ENCODE data around the gene MAFF.
"Not testable (repeated sequence)": the region's sequence is repeated elsewhere in the genome, so short reads cannot be mapped to it uniquely, and the experiment has no call there.

The MAFF gene

DNA sequence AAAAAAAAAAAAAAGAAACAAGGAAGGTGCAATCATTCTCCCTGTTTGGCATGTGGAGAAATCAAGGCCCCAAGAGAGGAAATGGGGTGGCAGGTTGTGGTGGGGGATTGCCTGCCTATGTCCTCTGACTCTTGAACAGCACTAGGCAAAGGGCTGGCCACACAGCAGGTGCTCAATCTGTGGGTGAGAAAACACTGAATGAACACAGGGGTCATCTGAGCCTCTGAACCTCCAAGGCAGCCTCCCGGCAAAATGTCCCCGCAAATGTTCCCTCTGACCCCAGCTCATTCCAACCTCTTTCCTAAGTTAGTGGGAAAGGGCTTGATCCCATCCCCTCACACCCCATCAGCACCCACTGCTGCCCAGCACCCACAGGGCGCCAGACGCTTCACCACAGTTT, 24.8 kb upstream of the MAFF start:
- H3K4me3 ChIP-seq (ENCODE audit: low read depth, low read length), result no peak overlapping the region

DNA sequence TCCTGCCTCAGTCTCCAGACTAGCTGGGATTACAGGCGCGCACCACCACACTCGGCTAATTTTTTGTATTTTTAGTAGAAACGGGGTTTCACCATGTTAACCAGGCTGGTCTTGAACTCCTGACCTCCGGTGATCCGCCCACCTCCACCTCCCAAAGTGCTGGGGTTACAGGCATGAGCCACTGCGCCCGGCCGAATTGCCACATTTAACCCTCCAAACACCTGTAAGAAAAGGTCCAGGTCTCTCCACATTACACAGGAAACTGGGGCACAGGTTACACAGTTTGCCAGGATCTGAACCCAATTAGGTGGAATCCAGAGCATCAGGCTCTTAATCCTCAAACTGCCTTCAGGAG, 24.2 kb upstream of the MAFF start:
- not testable (repeated sequence) for H3K4me3 ChIP-seq (ENCODE audit: low read depth, low read length)

GRCh38 chr22:38177926-38178604, 23.7 kb upstream of the MAFF start:
- no peak overlapping the region for H3K4me3 ChIP-seq (ENCODE audit: low read depth, low read length)

DNA sequence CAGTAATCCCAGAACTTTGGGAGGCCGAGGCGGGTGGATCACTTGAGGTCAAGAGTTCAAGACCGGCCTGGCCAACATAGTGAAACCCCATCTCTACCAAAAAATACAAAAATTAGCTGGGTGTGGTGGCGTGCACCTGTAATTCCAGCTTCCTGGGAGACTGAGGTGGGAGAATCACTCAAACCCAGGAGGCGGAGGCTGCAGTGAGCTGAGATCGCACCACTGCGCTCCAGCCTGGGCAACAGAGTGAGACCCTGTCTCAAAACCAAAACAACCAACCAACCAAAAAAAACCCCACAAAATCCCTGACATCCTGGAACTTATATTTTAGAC, 23.2 kb upstream of the MAFF start:
- not testable (repeated sequence) for H3K4me3 ChIP-seq (ENCODE audit: low read depth, low read length)

DNA sequence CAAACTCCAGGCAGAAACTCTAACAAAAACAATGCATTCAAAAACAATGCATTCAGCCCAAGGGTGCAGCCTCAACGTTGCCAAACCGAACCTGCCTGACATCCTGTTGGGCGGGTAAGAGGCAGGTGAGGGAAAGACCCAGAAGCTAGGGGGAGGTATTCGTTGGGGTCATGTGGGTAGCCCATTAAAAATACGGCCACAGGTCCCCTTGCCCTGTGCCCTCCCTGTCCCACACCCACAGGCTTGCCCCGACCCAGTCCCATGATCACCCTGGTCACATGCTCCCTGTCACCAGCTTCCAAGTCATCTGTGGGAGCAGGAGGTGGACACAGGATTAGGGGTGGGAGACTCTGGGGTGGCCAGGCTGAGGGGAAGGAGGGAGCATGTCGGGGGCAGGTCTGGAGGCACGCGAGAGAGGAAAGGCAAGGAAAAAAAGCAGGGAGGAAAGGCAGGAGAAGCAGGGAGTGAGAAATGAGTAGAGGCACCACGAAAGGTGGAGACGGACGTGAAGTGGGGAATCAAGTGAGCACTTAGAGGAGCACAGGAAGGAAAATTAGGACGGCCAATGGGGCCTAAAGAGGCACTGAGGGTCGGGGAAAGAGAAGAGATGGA, 20.8 kb upstream of the MAFF start:
- peak overlapping the region; percentile 43 for H3K4me3 ChIP-seq (ENCODE audit: low read depth, low read length)

- H3K4me3 ChIP-seq (ENCODE audit: low read depth, low read length), result peak within 1 kb of the TSS; percentile 43
Observed at GRCh38 chr22:38181453-38182200, 20.2 kb upstream of the MAFF start, which contains the start of gene PLA2G6. PLA2G6 (minus strand) TSS chr22:38181830; CDS start chr22:38169426, 12,404 bp downstream.

DNA sequence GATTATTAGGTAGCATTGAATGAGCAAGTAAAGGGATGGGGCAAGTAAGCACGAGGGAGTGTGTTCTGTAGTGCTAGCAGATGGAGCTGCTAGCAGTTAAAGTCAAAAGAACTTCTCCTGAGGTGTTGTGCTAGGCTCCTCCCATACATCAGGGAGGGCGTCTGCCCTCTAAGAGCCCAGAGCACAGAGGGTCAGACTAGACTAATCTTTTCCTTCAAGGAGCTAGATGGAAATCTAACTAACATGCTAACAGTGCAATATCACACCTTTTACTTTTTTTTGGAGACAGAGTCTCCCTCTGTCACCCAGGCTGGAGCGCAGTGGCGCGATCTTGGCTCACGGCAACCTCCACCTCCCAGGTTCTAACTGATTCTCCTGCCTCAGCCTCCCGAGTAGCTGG, 17.0 kb upstream of the MAFF start:
- H3K4me3 ChIP-seq (ENCODE audit: low read depth, low read length), result no peak overlapping the region

- no peak overlapping the region for H3K4me3 ChIP-seq (ENCODE audit: low read depth, low read length)
Observed at GRCh38 chr22:38186429-38186828, 15.4 kb upstream of the MAFF start.

DNA sequence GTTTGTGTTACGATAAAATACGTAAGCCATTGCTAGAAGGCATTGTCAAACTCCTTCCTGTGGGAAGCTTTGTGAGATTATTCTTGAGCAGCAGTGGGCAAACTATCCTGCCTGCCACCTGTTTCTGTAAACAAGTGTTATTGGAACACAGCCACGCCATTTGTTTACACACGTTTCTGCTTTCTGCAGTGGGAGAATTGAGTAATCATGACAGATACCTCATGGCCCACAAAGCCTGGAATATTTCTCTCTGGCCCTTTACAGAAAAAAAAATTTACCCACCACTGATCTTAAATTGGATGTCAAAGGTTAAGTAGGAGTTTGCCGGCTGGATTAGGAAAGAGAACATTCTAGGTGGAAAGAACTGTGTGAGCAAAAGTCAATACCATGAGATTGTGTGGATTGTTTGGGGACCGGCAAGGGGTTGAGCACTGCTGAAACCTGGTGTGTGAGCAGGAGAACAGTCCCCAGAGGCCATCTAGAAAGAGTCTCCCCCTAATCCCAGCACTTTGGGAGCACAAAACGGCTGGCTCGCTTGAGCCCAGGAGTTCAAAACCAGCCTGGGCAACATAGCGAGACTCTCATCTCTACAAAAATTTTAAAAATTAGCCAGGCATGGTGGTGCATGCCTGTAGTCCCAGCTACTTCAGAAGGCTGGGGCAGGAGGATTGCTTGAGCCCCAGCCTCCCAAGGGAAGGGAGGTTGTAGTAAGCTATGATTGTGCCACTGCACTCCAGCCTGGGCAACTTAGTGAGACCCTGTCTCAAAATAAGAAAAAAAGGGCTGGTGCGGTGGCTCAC, 14.2 kb upstream of the MAFF start:
- no peak overlapping the region for H3K4me3 ChIP-seq (ENCODE audit: low read depth, low read length)

- no peak overlapping the region for H3K4me3 ChIP-seq (ENCODE audit: low read depth, low read length)
Observed at GRCh38 chr22:38189104-38189503, 12.7 kb upstream of the MAFF start.

- no peak overlapping the region for H3K4me3 ChIP-seq (ENCODE audit: low read depth, low read length)
Observed at GRCh38 chr22:38190581-38190980, 11.2 kb upstream of the MAFF start.

DNA sequence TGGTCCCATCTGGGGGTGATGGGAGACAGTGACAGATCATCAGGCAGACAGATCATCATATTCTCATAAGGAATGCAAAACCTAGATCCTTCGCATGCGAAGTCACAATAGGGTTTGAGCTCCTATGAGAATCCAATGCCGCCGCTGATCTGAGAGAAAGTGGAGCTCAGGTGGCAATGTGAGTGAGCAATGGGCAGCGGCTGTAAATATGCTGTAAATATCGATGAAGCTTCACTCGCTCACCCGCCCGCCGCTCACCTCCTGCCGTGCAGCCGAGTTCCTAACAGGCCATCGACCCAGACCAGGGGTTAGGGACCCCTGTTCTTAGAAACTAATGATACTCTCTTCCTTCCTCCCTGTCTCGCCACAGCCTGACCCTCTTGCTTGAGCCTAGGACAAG, 10.7 kb upstream of the MAFF start:
- H3K4me3 ChIP-seq (ENCODE audit: low read depth, low read length), result no peak overlapping the region

DNA sequence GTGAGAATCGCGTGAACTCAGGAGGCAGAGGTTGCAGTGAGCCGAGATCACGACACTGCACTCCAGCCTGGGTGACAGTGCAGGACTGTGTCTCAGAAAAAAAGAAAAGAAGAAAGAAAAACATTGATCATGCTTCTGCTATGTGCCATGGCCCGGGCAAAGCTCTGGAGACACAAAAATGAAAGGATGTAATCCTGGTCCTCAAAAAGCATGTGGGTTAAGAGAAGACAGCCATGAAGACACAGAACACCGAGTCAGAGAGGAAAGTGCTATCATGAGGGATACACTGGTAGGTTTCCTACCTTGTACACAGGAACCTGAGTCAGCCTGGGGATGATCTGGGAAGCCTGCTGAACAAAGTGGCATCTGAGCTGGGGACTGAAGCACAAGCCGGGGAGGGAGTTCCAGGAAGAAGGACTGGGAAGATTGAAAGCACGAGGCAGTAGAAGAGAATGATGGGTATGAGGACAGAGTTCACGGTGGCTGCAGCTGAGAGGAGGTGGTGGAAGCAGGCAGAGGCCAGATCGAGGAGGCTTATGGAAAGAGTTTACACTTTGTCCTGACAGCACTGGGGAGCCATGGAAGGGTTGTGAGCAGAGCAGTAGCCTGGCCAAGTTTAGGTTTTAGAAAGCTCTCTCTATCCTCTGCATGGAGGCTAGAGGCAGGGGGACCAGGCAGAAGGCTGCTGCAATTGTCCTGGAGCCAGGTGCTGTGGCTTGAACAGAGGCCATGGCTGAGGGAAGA, 9.9 kb upstream of the MAFF start:
- H3K4me3 ChIP-seq (ENCODE audit: low read depth, low read length), result no peak overlapping the region

DNA sequence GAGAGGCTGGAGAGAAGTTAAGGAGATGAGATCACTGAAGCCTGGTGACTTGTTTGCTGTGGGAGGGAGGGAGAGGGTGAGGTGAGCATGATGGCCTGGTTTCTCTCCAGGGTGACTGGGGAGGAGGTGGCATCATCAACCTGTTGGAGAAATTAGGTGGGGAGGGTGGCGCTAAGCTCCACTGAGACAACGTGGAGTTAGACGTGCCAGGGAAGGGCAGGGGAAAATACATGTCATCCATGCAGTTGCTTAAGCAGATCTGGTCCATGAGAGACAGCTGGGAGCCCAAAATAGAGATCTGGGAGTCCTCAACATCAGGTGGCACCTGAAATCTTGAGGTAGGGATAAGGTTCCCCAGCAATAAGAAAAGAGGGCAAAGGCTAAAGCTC, 9.3 kb upstream of the MAFF start:
- no peak overlapping the region for H3K4me3 ChIP-seq (ENCODE audit: low read depth, low read length)

GRCh38 chr22:38193580-38193979, 8.2 kb upstream of the MAFF start:
- H3K4me3 ChIP-seq (ENCODE audit: low read depth, low read length), result no peak overlapping the region

DNA sequence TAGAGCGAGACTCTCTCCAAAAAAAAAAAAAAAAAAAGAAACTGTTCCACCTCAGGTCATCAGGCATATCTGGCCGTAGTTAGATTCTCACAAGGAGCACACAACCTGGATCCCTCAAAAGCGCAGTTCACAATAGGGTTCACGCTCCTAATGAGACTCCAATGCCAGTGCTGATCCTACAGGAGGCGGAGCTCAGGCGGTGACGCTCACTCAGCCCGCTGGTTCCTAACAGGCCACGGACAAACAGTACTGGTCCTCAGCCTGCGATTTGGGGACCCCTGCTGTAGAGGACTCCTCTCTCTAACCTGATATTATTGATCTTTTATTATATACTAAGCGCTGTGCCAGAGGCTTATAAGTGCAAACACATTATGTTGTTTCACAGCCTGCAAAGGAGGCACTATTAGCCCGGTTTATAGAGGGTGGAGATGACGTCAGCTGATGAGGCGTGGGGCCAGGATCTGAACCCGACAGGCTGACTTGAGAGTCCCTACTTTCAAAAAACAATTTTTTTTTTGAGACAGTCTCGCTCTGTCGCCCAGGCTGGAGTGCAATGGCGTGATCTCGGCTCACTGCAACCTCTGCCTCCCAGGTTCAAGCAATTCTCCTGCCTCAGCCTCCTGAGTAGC, 4.9 kb upstream of the MAFF start:
- no peak overlapping the region for H3K4me3 ChIP-seq (ENCODE audit: low read depth, low read length)

- H3K4me3 ChIP-seq (ENCODE audit: low read depth, low read length), result no peak overlapping the region
Observed at GRCh38 chr22:38199826-38200559, 1.8 kb upstream of the MAFF start.

GRCh38 chr22:38201371-38201710, 453 bp upstream of the MAFF start:
- peak overlapping the region; percentile 34 for H3K4me3 ChIP-seq (ENCODE audit: low read depth, low read length)

DNA sequence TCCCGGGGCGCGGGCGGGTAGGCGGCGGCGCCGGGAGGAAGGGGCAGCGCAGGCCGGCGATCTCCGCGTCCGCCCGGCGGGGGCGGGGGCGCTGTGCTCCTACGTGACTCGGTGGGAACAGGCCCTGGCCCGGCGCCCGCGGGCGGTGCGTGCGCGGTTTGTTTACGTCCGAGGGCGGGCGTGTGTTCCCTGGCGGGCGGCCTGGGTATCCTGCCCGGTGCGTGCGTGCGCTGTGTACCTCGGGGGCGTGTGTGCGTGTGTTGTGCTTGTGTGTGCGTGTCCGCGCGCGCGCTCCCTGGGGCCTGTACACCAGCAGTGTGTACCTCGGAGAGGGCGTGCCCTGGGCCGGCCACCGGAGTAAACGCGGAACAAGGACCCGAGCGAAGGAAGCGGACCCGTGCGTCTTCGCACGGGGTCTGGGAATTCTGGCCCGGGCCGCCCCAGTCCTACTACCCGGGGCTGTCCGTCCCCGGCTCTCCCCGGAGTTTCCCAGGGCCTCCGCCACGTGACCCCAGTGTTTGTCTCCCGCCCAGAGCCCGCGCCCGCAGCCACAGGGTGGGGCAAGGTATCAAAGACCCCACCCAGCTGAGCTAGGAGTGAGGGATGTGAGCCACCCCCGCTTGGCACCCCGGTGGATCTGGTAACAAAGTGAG, 769 bp downstream of the MAFF start:
- H3K4me3 ChIP-seq (ENCODE audit: low read depth, low read length), result peak overlapping the region; percentile 80

Data from iPS-11a (cell line).